Measurements from ENCODE around the gene PLPPR4. TPM values are rescaled to one million over a fixed set of nuclear protein-coding genes. Genes with fewer than 3 reads are reported as not detected.

Gene PLPPR4, protein sequence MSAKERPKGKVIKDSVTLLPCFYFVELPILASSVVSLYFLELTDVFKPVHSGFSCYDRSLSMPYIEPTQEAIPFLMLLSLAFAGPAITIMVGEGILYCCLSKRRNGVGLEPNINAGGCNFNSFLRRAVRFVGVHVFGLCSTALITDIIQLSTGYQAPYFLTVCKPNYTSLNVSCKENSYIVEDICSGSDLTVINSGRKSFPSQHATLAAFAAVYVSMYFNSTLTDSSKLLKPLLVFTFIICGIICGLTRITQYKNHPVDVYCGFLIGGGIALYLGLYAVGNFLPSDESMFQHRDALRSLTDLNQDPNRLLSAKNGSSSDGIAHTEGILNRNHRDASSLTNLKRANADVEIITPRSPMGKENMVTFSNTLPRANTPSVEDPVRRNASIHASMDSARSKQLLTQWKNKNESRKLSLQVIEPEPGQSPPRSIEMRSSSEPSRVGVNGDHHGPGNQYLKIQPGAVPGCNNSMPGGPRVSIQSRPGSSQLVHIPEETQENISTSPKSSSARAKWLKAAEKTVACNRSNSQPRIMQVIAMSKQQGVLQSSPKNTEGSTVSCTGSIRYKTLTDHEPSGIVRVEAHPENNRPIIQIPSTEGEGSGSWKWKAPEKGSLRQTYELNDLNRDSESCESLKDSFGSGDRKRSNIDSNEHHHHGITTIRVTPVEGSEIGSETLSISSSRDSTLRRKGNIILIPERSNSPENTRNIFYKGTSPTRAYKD
- 10 to 100 TPM in 1 of 2 donors, under 1 TPM in 1; 0.33 to 21.7 TPM for total RNA-seq

GRCh38 chr1:99264201-99265021, at the start of gene PLPPR4:
Gene PLPPR4 (plus strand): TSS chr1:99264492. CDS start chr1:99264594, 102 bp downstream.

Measured in melanocyte of skin (primary cell).